ENCODE measurements around the gene SELENOM.
"Not testable (repeated sequence)": the region's sequence is repeated elsewhere in the genome, so short reads cannot be mapped to it uniquely, and the experiment has no call there.

The SELENOM gene

GRCh38 chr22:31106001-31106571, 1.3 kb downstream of the SELENOM start:
- DNase-seq (ENCODE audit: low spot score) = no peak

- DNase-seq (ENCODE audit: low spot score) = no peak
These were observed 2.0 kb downstream of the SELENOM start for GRCh38 chr22:31105282-31105929.

- DNase-seq (ENCODE audit: low spot score) = no peak
These were observed 2.5 kb downstream of the SELENOM start for GRCh38 chr22:31104869-31105268.

DNA sequence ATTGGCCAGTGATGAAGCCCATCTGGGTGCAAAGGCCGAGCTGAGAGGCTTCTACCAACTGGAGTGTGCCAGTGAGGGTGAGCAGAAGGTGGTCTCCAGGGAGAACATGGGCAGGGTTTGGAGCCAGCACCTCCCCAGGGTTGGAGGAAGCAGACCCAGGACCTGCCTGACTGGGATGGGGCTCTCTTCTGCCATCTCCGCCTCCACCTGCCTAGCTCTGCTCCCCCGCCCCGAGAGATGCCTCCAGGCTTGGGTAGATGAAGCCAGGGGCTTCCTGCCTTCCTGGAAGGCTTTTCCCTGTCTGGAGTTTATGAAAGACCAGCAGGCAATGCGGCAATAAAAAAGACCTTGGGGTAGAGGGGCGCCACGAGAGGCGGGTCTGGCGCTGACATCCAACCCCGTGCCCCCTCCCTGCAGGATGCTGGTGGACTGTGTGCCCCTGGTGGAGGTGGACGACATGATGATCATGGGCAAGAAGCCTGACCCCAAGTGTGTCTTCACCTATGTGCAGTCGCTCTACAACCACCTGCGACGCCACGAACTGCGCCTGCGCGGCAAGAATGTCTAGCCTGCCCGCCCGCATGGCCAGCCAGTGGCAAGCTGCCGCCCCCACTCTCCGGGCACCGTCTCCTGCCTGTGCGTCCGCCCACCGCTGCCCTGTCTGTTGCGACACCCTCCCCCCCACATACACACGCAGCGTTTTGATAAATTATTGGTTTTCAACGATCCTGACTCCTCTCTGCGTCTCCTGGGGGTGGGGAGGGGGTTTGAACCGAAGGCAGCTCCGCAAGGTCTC, 3.3 kb downstream of the SELENOM start:
- DNase-seq (ENCODE audit: low spot score) = no peak

DNA sequence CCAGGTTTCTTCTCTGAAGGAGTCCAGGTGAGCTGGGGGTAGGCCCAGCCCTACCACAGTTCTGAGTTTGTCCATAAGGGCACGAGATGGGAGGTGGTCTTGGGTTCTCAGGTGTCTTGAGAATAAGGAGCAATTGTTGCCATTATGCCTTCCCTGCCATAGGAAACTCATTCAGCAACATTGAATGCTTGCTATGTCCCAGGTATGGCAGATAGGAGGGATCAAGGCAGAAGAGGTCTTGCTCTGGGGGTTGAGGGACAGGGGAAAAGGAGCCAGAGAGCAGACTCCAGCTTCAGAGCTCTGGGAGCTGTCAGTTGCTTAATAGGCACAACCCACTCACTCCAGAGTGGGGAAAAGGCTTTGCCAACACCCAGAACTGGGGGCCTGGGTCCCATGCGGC, 4.3 kb downstream of the SELENOM start:
- DNase-seq (ENCODE audit: low spot score) = no peak

GRCh38 chr22:31102441-31103081, 4.8 kb downstream of the SELENOM start:
- DNase-seq (ENCODE audit: low spot score) = no peak

DNA sequence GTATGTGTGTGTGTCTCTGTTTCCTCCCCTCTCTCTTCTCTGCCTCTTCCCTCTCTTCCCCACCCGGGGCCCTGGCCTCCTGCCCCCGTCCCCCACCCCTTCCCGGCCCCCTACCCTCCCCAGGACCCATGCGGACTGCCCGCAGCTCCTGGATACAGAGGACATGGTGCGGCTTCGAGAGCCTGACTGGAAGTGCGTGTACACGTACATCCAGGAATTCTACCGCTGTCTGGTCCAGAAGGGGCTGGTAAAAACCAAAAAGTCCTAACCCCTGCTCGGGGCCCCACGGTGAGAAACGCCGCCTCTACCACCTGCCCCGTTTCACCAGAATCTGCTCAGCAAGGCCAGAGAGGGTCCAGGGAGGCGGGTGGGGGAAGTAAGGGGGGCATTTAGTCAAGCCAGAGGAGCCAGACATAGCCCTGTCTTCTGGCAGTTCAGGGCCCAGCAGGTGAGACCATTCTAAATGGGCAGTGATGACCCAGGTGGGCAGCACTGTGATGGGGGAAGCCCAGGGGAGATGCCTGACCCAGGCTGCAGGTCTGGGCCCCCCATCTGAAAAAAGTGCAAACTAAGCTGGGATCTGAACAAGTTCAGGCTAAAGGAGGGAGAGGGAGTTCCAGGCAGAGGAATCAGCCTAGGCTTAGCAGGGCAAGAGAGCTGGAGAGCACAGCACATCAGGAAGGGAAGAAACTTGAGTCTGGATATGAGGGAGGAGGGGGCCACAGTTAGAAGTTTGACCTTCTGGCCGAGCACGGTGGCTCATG, 6.4 kb downstream of the SELENOM start:
- no peak for DNase-seq (ENCODE audit: low spot score)

DNA sequence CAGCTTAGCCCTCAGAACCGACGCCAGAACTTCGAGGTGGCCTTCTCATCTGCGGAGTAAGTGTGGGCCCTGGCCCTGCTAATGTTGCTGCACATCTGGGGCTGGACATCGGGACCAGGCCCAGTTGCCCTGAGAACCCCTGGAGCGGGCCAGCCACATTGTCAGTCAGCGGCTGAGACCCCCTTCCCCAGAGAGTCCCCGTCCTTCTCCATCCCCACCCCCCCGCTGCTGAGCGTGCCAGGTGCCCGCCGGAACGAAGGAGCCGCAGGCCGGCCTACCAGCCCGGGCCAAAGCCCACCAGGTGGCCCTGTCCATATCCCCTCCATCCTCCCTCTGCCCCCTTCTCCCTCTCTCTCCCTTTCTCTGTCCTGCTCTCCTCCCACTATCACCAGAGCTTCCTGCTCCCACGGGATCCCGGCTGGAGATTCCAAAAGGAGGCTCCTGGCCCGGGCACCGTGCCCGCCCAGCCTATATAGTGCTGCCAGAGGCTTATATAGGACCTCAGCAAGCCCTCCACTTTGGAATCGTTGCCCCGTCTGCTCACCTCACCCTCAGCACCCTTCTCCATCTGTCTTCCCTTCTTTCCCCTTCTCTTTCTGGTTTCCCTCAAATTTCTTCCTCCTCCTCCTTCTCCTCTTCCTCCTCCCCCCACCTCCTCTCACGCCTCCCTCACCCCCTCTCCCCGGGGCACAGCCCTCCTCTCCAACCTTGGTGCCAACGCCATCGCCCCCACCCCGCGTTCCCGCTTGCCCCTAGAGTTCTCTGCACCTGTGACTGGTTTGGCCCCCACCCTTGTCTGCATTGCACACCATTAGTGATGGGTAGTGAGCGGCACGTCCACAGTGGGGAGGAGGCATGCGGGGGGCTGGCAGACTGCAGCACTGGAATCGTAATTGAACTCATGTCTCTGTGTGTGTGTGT, 7.3 kb downstream of the SELENOM start:
- no peak for DNase-seq (ENCODE audit: low spot score)

DNA sequence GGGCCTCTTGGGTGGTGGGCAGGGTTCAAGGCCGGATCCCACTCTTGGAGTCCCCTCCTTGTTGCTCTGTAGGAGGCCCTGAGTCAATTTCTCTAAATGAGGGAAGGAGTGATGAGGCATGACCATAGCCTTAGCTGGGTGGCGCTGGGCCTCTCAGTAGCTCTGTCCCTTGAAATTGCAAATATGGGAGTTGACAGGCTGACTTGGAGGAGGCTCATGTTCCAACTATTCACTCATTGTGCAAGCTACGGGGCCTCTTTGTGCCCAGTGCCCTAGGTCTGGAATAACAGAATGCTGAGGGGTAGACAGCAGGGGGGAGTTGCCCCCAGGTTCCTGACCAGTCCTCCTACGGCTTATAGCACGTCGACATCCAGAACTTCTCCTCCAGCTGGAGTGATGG, 8.0 kb downstream of the SELENOM start:
- no peak for DNase-seq (ENCODE audit: low spot score)

DNA sequence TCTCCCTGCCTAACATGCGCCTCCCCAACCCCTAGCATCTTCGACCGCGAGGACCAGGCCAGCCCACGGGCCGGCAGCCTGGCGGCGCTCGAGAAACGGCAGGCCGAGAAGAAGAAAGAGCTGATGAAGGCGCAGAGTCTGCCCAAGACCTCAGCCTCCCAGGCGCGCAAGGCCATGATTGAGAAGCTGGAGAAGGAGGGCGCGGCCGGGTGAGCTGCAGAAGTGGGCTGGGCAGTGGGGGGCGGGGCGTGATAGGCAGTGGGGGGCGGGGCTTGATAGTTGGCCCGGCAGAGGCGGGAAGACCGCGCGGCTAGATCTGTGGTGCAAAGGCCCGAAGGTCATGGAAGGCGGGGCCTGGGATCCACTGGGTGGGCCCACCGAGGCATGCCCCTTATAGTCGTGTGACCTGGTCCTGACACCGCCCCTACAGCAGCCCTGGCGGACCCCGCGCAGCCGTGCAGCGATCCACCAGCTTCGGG, 8.7 kb downstream of the SELENOM start:
- no peak for DNase-seq (ENCODE audit: low spot score)

GRCh38 chr22:31097941-31098631, 9.3 kb downstream of the SELENOM start:
- DNase-seq (ENCODE audit: low spot score) = no peak

GRCh38 chr22:31097539-31097938, 9.8 kb downstream of the SELENOM start:
- DNase-seq (ENCODE audit: low spot score) = not testable (repeated sequence)

DNA sequence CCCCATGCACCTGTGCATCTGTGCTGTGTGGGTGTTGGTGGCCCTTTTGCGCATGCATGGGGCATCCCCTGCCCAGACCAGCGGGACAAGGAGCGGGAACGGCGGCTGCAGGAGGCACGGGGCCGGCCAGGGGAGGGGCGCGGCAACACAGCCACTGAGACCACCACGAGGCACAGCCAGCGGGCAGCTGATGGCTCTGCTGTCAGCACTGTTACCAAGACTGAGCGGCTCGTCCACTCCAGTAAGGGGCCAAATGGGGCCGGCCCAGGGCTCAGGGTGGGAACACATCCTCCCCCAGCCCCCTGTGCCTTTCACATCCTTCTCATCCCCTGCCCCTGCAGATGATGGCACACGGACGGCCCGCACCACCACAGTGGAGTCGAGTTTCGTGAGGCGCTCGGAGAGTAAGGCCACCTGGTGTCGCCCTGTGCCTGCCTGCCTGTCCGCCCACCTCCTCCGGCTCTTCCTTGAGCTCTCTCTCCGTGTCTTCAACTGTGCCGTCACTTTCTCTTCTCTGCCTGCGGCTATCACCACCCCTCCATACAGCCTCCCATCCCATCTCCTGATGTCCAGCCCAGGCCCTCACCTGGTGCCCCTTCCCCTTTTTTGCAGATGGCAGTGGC, 10.6 kb downstream of the SELENOM start:
- no peak for DNase-seq (ENCODE audit: low spot score)

DNA sequence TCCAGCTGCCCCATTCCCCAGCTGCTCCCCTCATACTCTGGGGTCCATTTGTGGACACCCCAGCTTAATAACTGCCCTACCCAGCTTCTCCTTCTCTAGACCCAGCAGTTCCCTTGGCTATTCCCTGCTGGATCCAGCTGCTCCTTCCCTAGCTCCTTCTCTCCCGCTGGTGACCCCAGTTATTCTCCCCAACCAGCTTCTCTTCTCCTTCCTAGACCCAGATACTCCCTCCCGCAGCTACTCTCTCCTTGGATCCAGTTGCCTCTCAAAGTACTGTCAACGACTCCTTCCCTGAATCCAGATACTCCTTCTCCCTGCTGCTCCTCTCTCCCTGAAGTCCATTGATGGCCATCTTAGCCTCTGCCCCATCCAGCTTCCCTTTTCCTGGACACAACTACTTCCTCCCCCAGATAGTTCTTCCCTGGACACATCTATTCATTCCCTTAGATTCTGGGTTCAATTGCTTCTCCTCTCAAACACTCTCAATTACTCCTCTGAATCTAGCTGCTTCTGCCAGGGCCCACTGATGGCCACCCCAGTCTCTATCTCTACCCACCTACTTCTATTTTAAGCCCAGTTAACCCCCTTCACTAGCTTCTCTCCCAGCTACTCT, 11.6 kb downstream of the SELENOM start:
- no peak for DNase-seq (ENCODE audit: low spot score)

GRCh38 chr22:31094741-31095140, 12.6 kb downstream of the SELENOM start:
- no peak for DNase-seq (ENCODE audit: low spot score)

DNA sequence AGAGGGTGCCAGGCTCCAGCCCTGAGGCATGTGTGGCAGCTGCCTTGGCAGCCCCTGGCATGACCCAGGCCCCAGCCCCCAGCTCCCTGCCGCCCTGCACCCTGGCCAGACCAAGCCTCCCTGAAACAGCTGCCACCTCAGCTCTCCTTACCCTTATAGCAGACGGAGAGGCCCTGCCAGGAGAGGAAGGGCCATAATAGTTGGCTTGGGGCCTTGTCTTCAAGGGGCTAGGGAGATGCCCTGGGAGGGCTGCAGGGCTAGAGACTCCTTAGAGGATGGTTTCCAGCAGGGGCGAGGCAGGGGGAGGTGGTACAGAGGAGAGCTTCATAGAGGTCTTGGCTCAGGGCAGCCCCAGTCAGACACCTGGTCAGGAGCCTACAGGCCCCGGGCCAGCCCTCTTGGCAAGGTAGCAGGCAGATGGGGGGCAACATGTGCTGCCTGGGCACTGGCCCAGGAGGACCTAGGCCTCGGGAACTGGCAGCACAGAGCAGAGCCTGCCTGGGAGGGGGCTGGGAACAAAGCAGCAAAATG, 13.3 kb downstream of the SELENOM start:
- DNase-seq (ENCODE audit: low spot score) = no peak

DNA sequence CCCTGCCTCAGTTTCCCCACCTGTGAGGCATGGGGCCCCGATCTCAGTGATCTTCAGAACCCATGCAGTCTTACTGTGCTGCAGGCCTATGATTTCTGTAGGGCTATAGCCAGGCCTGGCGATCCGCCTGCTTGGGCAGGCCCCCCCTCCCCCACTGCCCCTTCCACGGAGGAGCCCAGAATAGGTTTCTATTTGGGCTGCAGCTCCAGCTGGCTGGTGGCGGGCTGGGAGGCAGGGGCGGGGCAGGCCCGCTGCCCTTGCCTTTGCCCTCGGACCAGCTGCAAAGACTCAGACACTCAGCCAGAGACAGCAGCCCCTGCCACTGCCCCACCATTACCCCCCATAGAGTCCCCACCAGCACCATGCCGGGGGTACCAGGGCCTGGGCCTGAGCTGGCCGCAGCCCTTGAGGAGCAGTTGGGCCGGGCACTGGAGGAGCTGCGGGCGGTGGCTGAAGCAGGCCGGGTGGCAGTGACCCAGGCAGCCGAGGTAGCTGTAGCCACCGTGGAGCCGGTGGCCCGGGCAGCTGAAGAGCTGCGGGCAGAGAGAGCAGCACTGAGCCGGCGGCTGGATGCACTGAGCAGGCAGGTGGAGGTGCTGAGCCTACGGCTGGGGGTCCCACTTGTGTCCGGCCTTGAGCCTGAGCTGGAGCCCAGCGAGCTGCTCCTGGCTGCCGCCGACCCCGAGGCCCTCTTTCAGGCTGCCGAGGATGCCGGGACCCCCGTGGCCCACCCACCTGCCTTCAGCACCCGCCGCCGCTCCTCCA, 14.1 kb downstream of the SELENOM start:
- DNase-seq (ENCODE audit: low spot score) = no peak

DNA sequence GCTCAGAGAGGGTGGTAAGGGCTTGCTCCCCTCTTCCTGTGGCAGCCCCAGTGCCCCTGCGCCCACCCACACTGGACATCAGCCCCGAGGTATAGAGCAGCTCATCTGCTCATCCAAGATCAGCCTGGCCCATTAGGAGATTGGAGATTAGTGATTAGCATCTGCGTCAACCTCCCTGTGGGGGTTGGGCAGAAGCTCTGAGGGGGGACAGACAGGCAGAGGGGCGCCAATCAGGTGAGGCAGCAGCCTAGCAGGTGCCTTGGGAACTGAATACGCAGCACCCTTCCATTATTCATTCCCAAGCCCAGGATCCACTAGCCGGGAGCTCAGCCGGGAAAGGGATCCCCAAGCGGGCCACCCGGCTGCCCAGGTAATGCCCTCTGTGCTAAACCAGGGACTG, 15.2 kb downstream of the SELENOM start:
- no peak for DNase-seq (ENCODE audit: low spot score)

All from SK-N-DZ (cell line).